ENCODE data around the gene TPD52L1.
"Not testable (repeated sequence)": the region's sequence is repeated elsewhere in the genome, so short reads cannot be mapped to it uniquely, and the experiment has no call there.

Gene TPD52L1

DNA sequence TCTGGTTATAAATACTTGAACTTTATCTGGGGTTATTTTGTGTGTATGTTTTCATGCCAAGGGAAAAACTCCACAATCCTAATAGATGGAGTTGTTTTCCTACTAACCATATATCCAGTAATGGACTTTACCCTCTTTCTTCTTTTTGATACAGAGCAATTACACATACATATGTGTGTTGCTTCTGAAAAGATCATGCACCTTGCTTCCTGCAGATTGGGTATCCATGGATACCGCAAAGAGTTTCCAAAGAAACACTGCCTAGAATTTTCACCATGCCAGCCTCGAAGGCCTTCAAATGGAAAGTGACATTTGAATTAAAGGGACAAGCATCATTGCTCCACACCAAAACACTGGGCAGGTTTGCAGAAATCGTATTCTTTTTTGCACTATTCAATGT lies 121.4 kb downstream of the TPD52L1 start:
- no peak for DNase-seq

DNA sequence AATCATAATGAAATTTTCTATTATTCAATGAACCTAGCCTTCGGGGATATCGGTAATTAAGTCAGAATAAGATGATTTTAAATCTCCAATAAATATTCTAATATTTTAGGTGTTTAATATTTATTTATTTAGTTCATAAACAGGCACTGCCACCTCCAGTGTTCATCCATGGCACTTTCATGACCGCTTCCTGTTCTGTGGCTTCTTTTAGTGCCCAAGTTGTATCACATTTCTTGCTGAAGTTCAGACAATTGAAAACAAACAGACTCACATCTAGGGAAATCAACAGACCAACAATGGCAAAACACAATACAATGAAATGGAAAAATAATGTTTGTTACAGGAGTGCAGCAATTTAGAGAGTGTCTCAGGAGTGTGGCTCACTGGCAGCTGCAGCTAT lies 122.2 kb downstream of the TPD52L1 start:
- DNase-seq: peak in 1 of 5 experiments; percentile 26

DNA sequence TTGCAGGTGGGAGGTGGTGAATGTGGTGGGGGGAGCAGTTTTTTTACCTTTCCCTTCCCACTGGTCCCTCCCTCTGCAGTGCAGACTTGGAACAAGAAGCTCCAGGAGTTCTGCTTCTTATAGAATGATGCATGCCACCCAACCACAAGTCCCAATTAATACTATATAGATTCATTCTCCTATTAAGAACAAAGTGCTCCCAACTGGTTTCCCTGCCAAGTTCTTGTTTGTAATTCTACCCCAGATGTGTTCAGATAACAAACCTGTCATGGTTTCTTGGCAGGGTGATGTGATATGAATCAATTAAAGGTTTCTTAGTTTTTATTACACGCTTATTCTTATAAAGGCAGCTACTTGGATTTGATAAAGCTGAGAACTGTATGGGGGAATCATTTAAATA lies 124.3 kb downstream of the TPD52L1 start:
- DNase-seq: no peak

DNA sequence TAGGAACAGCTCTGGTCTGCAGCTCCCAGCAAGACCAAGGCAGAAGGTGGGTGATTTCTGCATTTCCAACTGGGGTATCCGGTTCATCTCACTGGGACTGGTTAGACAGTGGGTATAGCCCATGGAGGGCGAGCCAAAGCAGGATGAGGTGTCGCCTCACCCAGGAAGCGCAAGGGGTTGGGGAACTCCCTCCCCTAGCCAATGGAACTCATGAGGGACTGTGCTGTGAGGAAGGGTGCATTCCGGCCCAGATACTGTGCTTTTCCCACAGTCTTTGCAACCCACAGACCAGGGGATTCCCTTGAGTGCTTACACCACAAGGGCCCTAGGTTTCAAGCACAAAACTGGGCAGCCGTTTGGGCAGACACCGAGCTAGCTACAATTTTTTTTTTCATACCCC lies 126.4 kb downstream of the TPD52L1 start:
- no peak for DNase-seq

DNA sequence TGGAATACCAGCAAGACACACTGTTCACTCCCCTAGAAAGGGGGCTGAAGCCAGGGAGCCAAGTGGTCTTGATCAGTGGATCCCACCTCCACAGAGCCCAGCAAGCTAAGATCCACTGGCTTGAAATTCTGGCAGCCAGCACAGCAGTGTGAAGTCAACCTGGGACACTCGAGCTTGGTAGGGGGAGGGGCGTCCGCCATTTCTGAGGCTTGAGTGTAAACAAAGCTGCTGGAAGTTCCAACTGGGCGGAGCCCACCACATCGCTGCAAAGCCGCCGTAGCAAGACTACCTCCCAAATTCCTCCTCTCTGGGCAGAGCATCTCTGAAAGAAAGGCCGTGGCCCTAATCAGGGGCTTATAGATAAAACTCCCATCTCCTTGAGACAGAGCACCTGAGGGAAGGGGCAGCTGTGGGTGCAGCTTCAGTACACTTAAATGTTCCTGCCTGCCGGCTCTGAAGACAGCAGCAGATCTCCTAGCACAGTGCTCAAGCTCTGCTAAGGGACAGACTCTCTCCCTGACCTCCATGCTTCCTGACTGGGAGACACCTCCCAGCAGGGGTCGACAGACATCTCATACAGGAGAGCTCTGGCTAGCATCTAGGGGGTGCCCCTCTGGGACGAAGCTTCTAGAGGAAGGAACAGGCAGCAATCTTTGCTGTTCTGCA lies 126.9 kb downstream of the TPD52L1 start:
- DNase-seq: not testable (repeated sequence)

DNA sequence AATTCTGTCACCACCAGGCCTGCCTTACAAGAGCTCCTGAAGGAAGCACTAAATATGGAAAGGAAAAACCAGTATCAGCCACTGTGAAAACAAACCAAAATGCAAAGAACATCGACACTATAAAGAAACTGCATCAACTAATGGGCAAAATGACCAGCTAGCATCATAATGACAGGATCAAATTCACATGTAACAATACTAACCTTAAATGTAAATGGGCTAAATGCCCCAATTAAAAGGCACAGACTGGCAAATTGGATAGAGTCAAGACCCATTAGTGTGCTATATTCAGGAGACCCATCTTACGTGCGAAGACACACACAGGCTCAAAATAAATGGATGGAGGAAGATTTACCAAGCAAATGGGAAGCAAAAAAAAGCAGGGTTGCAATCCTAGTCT lies 128.9 kb downstream of the TPD52L1 start:
- not testable (repeated sequence) for DNase-seq

DNA sequence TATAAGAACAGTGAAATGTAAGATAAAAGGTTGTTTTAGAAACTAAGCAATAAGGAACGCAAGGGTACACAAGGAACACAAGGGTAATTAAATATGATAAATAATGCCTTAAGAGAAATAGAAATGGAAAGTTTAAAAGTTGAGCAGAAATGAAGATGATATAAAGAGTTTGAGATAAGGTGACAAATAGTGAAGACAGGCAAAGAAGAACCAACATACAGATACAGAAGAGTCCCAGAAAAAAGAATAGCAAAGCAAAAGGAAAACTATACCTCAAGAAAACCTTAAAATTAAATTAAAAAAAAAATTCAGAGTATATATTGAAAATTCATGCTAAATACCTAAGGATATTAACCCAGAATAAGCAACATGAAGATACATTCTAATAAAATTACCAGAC lies 131.8 kb downstream of the TPD52L1 start:
- DNase-seq: no peak

DNA sequence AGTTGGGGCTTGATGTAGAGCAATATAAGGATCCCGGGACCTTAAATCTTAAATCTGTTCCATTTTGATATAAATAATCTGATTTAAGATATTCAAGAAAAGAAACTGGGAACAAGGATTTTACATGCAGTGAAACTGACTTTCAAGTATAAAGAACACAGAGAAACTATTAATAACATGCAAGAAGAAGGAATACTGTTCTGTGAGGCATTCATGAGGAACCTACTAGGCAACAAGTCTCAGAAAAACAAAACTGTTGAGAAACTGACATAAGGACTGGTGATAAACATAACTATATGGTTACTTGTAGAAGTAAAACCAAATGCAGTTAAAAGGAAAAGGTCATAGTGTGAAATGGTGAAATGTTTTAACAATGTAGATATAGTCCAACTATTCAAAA lies 132.4 kb downstream of the TPD52L1 start:
- no peak for DNase-seq

DNA sequence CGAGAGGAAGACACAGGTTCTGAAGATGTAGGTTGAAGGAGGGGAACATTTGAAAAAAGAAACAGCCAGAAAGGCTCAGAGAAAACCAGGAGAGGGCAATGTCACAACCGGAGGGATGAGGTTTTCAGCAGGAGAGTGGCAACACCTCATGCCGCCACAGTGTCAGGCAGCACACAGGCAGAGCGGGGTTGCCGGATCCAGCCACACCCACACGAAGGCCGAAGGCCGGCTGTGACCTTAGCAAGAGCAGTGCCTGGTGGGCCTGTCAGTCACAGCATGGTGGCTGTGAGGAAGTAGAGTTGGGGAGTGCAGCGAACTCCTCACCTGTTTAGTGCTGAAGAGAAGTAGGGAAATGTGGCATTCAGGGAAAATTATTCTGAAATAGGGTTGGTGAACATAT lies 134.1 kb downstream of the TPD52L1 start:
- DNase-seq: no peak

DNA sequence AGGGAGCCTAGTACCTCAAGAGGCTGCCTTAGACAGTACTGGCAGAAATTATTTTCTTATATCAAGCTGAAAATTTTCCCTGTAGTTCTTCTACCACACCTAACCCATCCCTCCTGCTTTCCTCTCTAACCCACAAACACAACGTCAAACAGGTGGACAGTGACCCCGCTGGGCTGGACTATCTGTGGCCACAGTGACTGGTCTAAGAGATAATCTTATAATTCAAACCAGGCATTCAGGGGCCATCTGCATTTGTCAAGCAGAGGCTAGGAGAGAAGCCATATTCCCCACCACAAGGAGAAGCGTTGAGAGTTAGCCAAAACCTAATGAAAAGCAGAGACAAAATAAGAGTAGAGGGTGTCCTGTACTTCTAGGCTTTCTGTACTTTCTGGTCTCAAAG lies 140.0 kb downstream of the TPD52L1 start:
- DNase-seq: no peak

DNA sequence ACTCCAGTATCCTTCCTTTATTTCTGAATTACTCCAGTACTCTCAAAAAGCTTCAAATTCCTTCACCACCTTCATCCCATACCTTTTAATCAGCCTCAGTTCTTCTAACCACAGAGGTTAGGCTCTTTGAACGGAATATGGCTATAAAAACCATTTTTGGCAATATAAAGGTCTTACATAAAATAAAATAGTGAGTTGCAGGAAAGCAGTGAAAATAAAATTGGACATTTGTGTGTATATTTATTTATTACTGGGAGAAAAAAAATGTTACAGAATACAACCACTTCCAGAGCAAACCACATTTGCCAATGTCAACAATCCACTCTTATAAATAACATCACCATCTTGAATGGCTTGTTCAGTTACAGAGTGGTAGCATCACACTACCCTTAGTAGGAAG lies 140.5 kb downstream of the TPD52L1 start:
- no peak for DNase-seq

DNA sequence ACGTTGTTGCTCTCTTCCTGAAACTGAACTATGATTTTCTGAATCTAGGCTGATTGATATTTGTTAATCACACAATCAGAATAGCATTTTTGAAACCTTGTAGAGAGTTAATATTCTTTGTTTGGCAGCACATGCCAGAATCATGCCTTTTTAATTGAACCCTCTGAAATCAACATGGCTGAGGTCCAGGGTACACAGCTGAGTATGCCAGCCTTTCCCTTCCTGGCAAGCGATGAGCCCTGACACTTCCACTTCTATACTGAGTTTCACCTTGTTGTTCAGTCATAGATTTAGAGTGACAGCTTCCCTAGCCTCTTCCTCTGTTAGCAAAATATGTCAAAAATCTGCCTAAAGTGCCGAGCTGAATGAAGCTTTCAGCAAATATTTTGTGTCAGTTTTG lies 141.4 kb downstream of the TPD52L1 start:
- DNase-seq: no peak

DNA sequence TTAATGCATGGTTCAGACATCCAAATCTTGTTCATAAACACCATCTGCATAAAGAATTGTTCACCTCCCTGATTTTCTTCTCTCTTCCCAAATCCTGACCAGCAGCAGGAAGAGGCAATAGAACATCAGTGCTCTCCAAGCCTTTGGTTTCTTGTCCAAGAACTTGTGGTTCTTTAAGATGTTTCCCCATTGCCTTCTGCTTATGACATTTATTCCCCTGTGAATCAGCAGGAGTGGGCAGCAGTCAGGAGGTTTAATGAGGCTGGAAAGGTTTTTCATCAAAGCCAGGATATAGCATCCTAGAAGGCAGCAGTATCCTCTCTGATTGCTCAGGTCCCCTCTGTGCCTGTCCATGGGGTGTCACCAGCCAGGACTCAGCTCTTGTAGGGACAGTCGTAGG lies 142.9 kb downstream of the TPD52L1 start:
- DNase-seq: no peak

DNA sequence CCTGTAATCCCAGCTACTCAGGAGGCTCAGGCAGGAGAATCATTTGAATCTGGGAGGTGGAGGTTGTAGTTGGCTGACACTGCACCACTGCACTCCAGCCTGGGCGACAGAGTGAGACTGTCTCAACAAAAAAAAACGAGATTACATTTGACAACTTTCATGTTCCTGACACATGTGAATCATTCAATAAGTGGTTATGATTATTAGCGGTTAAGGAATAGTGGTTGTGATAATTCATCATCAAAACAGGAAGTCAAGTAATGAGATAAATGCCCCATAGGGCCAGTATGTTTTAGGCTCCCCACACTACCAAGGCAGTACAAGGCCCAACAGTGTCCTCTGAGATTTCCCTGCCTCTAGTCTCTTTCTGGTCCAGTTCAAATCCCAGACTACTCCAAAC lies 145.7 kb downstream of the TPD52L1 start:
- peak in 1 of 5 experiments; percentile 20 for DNase-seq

DNA sequence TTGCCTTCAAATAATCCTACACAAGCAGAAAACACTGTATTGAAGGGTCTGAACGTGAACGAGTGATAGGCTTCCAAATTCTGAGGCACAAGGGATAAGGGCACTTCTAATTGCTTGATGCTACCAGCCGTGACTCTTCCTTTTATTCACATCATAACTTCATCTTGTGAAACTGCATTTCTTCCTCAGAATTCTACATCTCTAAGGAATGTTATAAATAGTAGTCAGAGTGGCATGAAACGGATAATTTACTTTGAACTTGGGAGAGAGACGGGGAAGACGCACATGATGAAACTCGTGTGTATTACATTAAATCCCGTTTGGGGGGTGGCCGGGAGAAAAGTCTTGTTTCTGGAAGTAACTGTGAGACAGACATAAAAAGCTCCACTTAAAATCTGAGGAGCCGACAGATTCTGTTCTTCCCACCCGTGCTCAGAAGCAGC lies 147.4 kb downstream of the TPD52L1 start:
- DNase-seq: no peak

DNA sequence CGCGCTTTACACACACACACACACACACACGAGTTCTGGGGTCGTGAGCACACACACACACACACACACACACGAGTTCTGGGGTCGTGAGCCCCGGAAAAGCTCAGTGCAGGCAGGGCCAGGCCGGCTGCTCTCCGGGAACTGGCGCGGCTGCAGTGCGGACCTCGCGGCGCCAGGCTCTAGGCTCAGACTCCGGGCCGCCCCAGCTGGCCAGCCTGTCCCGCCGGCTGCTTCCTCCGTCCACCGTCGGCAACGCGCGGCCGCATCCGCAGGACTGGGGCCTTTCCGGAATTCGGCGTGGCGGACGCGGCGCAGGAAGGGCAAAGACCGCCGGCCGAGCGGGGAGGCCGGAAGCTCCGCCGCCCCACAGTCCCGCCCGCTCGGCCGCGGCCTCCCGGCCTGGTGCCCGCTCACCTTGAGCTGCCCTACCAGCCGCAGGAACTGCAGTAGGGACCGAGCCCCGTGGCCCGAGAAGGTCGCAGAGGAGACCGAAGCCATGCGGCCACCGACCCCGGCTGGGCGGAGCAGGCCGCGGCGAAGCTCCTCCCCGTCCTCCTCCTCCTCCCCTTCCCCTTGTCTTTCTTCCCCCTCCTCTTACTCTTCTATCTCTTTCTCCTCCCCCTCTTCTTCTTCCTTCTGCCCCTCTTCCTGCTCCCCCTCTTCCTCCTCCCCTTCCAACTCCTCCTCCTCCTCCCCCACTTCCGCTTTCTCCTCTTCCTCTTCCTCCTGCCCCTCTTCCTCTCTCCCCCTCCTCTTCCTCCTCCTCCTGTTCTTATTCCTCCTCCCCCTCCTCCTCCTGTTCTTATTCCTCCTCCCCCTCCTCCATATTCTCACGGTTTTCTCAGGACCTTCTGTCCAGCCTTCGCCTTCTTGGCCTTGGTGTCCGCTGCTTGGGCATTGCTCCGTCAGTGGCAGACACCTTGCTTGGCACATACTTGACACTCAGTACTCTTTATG lies 148.1 kb downstream of the TPD52L1 start, which contains the start of gene HDDC2:
TSS of gene HDDC2 (minus strand) at position 533 of the 957 bp plus-strand sequence. CDS start at position 498, 35 bp downstream.
- DNase-seq: peak; percentile 16 to 65 (median 18)

DNA sequence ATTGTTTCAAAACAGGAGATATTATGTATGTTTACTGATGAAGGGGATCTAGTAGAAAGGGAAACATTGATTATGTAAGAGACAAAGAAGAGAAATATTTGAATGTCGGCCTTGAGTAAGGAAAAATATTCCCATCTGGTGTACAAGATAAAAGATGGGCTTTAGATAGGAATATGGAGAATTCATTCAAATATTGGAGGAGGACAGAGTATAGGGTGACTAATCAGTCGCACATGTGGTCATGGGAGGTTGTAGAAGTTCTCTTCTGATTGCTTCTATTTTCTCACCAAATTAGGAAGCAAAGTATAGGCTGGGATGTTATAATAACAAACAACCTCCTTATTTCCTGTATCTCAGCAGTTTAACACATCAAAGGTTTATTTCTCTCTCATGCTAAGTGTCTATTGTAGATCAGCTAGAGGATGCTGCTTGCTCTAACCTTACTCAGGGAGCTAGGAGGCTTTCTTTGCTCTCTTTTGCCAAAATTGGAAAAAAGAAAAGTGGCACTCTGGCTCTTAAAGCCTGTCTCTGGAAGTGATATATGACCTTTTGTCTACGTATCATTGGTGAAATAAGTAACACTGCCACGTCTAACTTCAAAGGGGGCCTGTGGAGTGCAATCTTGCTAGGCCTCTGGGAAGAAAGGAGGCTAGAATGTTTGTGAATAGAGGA lies 149.4 kb downstream of the TPD52L1 start:
- peak in 1 of 5 experiments; percentile 9 for DNase-seq

DNA sequence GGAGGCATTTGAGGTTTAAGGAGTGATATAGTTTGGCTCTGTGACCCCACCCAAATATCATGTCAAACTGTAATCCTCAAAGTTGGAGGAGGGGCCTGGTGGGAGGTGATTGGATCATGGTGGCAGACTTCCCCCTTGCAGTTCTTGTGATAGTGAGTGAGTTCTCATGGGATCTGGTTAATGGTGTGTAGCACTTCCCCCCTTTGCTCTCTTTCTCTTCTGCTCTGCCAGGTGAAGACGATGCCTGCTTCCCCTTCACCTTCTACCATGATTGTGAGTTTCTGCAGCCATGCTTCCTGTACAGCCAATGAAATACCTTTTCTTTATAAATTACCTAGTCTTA lies 149.9 kb downstream of the TPD52L1 start:
- no peak for DNase-seq

DNA sequence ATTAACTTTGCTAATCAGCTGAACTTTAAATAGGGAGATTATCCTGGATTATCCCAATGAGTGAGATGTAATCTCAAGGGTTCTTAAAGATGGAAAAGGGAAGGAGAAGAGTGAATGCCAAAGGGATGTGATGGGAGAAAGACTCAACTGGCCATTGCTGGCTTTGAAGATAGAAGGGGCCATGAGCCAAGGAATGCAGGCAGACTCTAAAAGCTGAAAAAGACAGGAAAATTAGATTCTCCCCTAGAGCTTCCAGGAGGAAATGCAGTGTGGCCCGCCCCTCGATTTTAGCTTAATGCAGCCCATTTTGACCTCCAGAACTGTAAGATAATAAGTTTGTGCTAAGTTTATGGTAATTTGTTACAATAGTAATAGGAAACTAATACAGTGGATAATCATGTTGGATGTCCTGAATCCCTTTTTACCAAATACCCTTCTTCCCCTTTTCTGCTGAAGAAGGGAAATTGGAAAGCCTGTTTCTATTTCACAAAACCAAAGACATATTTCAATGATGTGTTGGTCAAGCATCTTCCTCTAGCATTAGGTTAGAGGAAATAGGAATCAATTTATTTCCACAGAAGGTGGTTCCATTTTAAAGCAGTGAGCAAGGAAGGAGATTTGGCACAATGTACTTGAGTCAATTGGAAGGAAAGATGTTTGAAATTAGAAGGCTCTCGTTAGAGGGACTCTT lies 151.5 kb downstream of the TPD52L1 start:
- no peak for DNase-seq

DNA sequence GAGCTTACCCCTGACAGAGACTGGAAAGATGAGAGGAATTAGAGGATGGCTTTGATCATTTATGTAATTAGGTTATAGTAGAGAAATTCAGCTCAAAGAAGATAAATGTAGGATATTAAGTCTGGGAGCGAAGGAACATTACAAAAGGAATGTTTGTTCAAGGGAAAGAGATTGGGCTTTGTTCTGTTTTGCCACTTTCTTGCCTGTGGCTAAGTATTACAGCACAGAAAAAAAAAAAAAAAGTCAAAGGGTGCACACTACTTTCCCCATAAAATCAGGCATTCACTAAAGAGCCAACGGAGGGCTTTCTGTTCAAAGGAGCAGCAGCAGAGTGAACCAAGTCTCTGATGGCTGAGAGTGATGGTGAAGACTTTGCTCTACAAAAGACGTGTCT lies 153.2 kb downstream of the TPD52L1 start:
- DNase-seq: no peak

DNA sequence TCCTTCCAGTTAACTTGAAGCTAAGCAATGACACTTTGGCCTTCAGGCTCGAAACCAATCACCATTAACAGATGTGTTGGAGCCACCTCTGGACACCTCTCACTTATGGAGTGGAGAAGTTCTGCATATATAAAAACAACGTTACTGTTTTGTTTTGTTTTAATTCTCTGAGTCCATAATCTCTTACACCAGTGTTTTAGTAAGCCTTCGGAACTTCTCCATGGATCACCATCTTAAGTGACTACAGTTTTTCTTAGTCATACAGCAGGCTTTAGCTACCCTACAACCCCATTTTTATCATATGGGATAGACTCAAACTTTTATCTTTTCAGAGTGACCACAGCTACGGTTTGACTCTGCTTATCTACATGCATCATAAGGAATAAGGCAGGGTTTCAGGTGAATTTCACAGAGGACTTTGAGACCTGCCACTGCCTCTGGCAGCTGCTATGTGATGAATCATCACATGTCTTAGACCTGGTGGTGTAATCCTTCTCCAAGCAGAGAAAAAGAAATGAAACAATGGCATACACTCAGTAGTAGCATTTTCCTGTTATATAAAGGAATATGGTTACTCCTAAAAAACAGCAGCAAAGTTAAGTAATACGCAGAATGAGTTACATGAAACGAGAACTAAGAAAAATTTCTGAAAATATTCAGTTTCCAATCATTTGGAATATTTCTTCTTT lies 153.7 kb downstream of the TPD52L1 start:
- DNase-seq: no peak

DNA sequence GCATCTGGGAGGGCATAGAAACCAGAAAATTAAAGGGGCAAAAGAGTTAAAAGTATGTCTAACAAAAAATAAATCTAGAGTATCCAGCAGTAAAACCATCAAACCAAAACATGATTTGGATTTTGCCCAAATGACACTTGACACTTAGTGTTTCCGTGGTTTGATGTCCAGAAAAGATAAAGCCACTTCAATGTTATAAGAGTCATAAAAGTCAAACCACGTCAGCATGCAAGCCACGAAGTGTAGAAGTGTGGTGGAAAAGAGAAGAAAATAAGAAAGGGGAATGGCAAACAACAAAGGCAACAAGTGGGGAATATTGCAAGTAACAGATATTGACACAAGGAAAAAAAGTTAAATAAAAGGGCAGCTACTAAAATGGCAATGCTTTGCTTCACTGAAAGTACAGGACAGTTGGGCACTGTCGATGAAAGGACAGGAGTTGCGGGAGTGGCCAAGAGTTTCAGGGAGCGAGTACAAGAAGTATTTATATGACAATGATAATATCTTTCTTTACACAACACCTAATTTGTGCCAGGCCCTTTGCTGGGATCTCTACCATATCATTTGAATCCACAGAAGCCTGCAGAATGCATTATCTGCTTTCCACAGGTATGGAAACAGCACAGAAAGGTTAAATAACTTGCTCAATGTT lies 154.5 kb downstream of the TPD52L1 start:
- peak in 1 of 5 experiments; percentile 75 for DNase-seq

Data from T-helper 2 cell (primary cell).